HG03066 (cell line): Measurements from ENCODE around the gene ZMYND8.
"Not testable (repeated sequence)": the region's sequence is repeated elsewhere in the genome, so short reads cannot be mapped to it uniquely, and the experiment has no call there.

Experiments used
- ATAC-seq: cut with Tn5 transposase; IDR thresholded peaks from one replicate; pipeline ENCODE4 v1.9.1; 2021; ENCODE audit warnings: low read depth; ENCODE audit not compliant: unreplicated experiment

ZMYND8 gene

GRCh38 chr20:47373206-47373733, 16.8 kb upstream of the ZMYND8 start:
- no peak for ATAC-seq

GRCh38 chr20:47370850-47371782, 14.6 kb upstream of the ZMYND8 start:
- ATAC-seq = no peak

- ATAC-seq = no peak
These were observed 13.7 kb upstream of the ZMYND8 start for GRCh38 chr20:47370214-47370613.

GRCh38 chr20:47368301-47368700, 11.8 kb upstream of the ZMYND8 start:
- ATAC-seq = no peak

- ATAC-seq = not testable (repeated sequence)
These were observed 9.8 kb upstream of the ZMYND8 start for GRCh38 chr20:47366301-47366700.

GRCh38 chr20:47365023-47365764, 8.7 kb upstream of the ZMYND8 start:
- no peak for ATAC-seq

- no peak for ATAC-seq
These were observed 6.1 kb upstream of the ZMYND8 start for GRCh38 chr20:47362361-47363219.

GRCh38 chr20:47361057-47361915, 4.8 kb upstream of the ZMYND8 start:
- ATAC-seq = no peak

- ATAC-seq = no peak
These were observed 4.0 kb upstream of the ZMYND8 start for GRCh38 chr20:47360297-47361056.

GRCh38 chr20:47359530-47360296, 3.2 kb upstream of the ZMYND8 start:
- ATAC-seq = no peak

GRCh38 chr20:47358672-47359529, 2.4 kb upstream of the ZMYND8 start:
- ATAC-seq = no peak

GRCh38 chr20:47358039-47358671, 1.7 kb upstream of the ZMYND8 start:
- ATAC-seq = no peak

- ATAC-seq = peak; percentile 47
These were observed 968 bp upstream of the ZMYND8 start for GRCh38 chr20:47357296-47358038.

- ATAC-seq = no peak
These were observed 326 bp downstream of the ZMYND8 start for GRCh38 chr20:47356220-47356525.

- ATAC-seq = no peak
These were observed 845 bp downstream of the ZMYND8 start for GRCh38 chr20:47355489-47356219.
